Loucy (cell line): Measurements from ENCODE around the gene TFPI2.

Source experiments
- H2AFZ ChIP-seq: fragments of 200-600 bp; sonication (generic); 2 replicates; pipeline ENCODE4 v1.6.0; 2016; ENCODE audit warnings: antibody characterized with exemption, mild to moderate bottlenecking, low read length, moderate library complexity
- H3F3A ChIP-seq: fragments of 200-600 bp; 2 replicates; pipeline ENCODE4 v1.6.0; 2016; ENCODE audit warnings: antibody characterized with exemption, low read depth, mild to moderate bottlenecking
- H3K27me3 ChIP-seq: fragments of 200-600 bp; sonication (generic); 2 replicates; pipeline ENCODE4 v1.6.1; 2014; ENCODE audit warnings: low read length, mild to moderate bottlenecking; ENCODE audit not compliant: insufficient read depth, poor library complexity, severe bottlenecking
- H3K36me3 ChIP-seq: fragments of 200-600 bp; sonication (generic); 2 replicates; pipeline ENCODE4 v1.6.1; 2016; ENCODE audit warnings: low read length; ENCODE audit not compliant: insufficient read depth
- H3K4me1 ChIP-seq: fragments of 200-600 bp; sonication (generic); 2 replicates; pipeline ENCODE4 v1.5.1; 2014; ENCODE audit warnings: low read length, mild to moderate bottlenecking; ENCODE audit not compliant: insufficient read depth, poor library complexity, severe bottlenecking
- H3K4me2 ChIP-seq: fragments of 200-600 bp; sonication (generic); 2 replicates; pipeline ENCODE4 v1.6.0; 2014; ENCODE audit warnings: antibody characterized with exemption, low read length, low read depth, mild to moderate bottlenecking; ENCODE audit not compliant: poor library complexity, severe bottlenecking
- H3K4me3 ChIP-seq: fragments of 200-600 bp; sonication (generic); 2 replicates; pipeline ENCODE4 v1.5.1; 2014; ENCODE audit warnings: low read length, mild to moderate bottlenecking, mixed read lengths; ENCODE audit not compliant: poor library complexity, severe bottlenecking
- H3K79me2 ChIP-seq: fragments of 200-600 bp; sonication (generic); 2 replicates; pipeline ENCODE4 v1.6.1; 2014; ENCODE audit warnings: low read length; ENCODE audit not compliant: insufficient read depth
- H3K9ac ChIP-seq: fragments of 200-600 bp; sonication (generic); 2 replicates; pipeline ENCODE4 v1.6.0; 2014; ENCODE audit warnings: mild to moderate bottlenecking, low read depth, low read length, moderate library complexity; ENCODE audit not compliant: poor library complexity, severe bottlenecking
- H3K9me2 ChIP-seq: fragments of 200-600 bp; sonication (generic); replicated peaks from 2 replicates; pipeline ENCODE4 v1.6.1; 2016; ENCODE audit warnings: low read depth, low read length, mixed read lengths
- H3K9me3 ChIP-seq: fragments of 200-600 bp; sonication (generic); 2 replicates; pipeline ENCODE4 v1.6.1; 2014; ENCODE audit warnings: mild to moderate bottlenecking, antibody characterized with exemption, low read length, low read depth; ENCODE audit not compliant: insufficient read depth
- H4K20me1 ChIP-seq: fragments of 200-600 bp; sonication (generic); 2 replicates; pipeline ENCODE4 v1.6.0; 2014; ENCODE audit warnings: antibody characterized with exemption, low read length, mild to moderate bottlenecking; ENCODE audit not compliant: insufficient read depth, poor library complexity, severe bottlenecking
- EZH2phosphoT487 ChIP-seq: fragments of 200-600 bp; IDR thresholded peaks from 2 replicates; pipeline ENCODE4 v1.6.1; 2018; ENCODE audit warnings: antibody characterized with exemption, mild to moderate bottlenecking, moderate library complexity, borderline replicate concordance
- TF ChIP-seq, protein P1 (sequence below): fragments of 200-600 bp; sonication (generic); conservative IDR thresholded peaks from 2 replicates; pipeline ENCODE4 v1.5.1; 2014; ENCODE audit warnings: mild to moderate bottlenecking, antibody characterized with exemption, low read length

The TFPI2 gene

DNA sequence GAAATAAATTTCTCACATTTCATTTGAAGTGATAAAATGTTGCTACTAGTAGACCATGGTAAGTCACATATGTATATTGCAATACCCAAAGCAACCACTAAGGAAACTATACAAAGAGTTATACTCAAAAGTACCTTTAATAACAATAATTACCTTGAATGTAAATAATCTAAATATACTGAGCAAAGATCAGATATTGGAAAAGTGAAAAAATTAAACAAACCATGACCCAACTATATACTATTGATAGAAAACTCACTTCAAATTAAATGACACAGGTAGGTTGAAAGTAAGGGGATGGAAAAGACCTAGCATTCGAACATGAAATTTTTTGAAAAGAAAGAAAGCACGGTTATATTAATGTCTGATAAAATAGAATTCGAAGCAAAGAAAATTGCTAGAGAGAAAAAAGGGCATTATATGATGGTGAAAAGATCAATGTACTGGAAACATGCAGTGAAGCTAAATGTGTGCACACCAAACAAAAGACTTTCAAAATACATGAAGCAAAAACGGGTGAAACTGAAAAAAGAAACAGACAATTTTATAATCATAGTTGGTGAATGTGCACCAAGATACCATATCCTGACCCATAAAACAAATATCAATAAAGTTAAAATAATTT lies 29.1 kb downstream of the TFPI2 start:
- no peaks in the 10 kb centered on the region for H3K9me3 ChIP-seq
- H3K36me3 ChIP-seq, result no peaks in the 10 kb centered on the region
- H3K4me1 ChIP-seq, result no peaks in the 10 kb centered on the region
- H3F3A ChIP-seq, result no peaks in the 10 kb centered on the region
- H3K4me3 ChIP-seq, result no peak overlapping the region
- H2AFZ ChIP-seq, result no peak overlapping the region
- no peaks in the 10 kb centered on the region for H4K20me1 ChIP-seq
- H3K4me2 ChIP-seq, result no peak overlapping the region
- H3K79me2 ChIP-seq, result no peaks in the 10 kb centered on the region
- no peaks in the 10 kb centered on the region for H3K9me2 ChIP-seq
- H3K27me3 ChIP-seq, result no peaks in the 10 kb centered on the region
- H3K9ac ChIP-seq, result no peak overlapping the region
- TF ChIP-seq EZH2phosphoT487, result no peak
- TF ChIP-seq, protein P1, sequence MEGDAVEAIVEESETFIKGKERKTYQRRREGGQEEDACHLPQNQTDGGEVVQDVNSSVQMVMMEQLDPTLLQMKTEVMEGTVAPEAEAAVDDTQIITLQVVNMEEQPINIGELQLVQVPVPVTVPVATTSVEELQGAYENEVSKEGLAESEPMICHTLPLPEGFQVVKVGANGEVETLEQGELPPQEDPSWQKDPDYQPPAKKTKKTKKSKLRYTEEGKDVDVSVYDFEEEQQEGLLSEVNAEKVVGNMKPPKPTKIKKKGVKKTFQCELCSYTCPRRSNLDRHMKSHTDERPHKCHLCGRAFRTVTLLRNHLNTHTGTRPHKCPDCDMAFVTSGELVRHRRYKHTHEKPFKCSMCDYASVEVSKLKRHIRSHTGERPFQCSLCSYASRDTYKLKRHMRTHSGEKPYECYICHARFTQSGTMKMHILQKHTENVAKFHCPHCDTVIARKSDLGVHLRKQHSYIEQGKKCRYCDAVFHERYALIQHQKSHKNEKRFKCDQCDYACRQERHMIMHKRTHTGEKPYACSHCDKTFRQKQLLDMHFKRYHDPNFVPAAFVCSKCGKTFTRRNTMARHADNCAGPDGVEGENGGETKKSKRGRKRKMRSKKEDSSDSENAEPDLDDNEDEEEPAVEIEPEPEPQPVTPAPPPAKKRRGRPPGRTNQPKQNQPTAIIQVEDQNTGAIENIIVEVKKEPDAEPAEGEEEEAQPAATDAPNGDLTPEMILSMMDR, result peak; percentile 54

DNA sequence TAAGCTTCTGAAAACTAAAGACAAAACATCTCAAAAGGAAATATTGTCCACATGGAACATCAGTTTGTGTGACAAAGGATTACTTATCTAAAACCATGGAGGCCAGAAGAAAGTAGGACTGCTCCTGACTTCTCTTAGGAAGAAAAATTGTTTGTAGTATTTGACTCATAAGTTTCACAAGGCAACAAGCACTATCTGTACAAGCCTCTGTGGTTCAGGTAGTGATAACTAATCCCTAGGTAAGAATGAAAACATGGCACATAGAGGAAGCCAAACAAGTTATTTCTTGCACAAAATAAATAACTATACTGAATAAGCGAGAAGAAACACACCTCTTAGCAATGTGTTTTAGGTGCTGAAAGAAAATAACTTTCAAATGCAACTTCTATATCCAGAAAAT lies 30.3 kb downstream of the TFPI2 start:
- no peak overlapping the region for H3K4me2 ChIP-seq
- no peaks in the 10 kb centered on the region for H3K4me1 ChIP-seq
- H3K9me2 ChIP-seq, result no peaks in the 10 kb centered on the region
- TF ChIP-seq, protein P1, result no peak
- no peak for TF ChIP-seq EZH2phosphoT487
- H3F3A ChIP-seq, result no peaks in the 10 kb centered on the region
- H3K79me2 ChIP-seq, result no peaks in the 10 kb centered on the region
- no peaks in the 10 kb centered on the region for H3K9me3 ChIP-seq
- H4K20me1 ChIP-seq, result no peaks in the 10 kb centered on the region
- no peaks in the 10 kb centered on the region for H3K36me3 ChIP-seq
- H3K27me3 ChIP-seq, result no peaks in the 10 kb centered on the region
- no peak overlapping the region for H2AFZ ChIP-seq
- H3K9ac ChIP-seq, result no peak overlapping the region
- no peak overlapping the region for H3K4me3 ChIP-seq

DNA sequence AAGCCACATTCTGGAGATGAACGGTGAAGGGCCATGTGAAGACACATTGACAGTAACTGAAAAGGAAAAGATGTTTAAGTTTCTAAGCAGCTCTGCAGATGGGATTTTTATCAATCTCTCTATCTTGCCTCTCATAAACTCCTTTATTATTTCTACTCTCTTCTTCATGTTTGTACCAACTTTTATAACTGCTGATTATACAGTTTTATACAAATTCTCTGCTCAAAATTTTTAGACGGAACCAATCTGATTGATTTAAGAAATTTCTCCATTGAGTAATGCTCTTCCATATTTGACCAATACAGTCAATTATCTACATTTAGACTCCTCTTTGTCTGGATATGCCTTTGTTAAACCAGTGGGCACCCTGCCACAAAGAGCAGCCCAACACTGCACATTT lies 31.7 kb downstream of the TFPI2 start:
- TF ChIP-seq, protein P1, result no peak
- no peak for TF ChIP-seq EZH2phosphoT487
- no peaks in the 10 kb centered on the region for H3K9me2 ChIP-seq
- H2AFZ ChIP-seq, result no peak overlapping the region
- no peaks in the 10 kb centered on the region for H4K20me1 ChIP-seq
- no peaks in the 10 kb centered on the region for H3K4me1 ChIP-seq
- H3K36me3 ChIP-seq, result no peaks in the 10 kb centered on the region
- H3K4me2 ChIP-seq, result no peak overlapping the region
- H3K27me3 ChIP-seq, result no peaks in the 10 kb centered on the region
- H3K79me2 ChIP-seq, result no peaks in the 10 kb centered on the region
- H3K4me3 ChIP-seq, result no peak overlapping the region
- H3K9me3 ChIP-seq, result no peaks in the 10 kb centered on the region
- H3F3A ChIP-seq, result no peaks in the 10 kb centered on the region
- H3K9ac ChIP-seq, result no peak overlapping the region
